ENCODE results near the gene CAMSAP3. TPM values are rescaled to one million over a fixed set of nuclear protein-coding genes. Genes with fewer than 3 reads are reported as not detected.

CAMSAP3 gene
- total and polyA plus RNA-seq, 10 of the 15 experiments (the other 5 are each of a cell fraction or from before 2014, with no cell fraction given): 0.03 to 6.3 (median 0.72) TPM

DNA sequence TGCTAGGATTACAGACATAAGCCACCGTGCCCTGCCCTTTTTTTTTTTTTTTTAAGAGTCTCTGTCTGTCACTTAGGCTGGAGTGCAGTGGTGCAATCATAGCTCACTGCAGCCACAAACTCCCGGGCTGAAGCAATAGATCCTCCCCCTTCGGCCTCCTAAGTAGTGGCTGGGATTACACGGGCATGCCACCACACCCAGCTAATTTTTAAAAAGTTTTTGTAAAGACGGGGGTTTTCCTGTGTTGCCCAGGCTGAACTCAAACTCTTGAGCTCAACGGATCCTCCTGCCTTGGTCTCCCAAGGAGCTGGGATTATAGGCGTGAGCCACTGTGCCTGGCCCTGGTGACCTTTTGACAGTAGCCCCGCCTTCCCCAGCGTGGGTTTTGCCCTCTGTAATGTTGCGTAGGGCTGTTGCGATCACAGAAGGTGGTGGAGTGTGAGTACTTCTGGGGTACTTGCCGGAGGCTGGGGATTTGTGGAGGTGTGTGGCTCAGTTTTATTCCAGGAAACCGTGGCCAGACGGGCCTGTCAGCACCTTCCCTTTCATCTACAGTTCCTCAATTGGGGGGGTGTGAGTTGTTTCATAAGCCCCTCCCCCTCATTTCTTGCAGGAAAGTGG lies 61.6 kb downstream of the CAMSAP3 start:
- Histone ChIP-seq H3K9me3 (replicated peaks; ENCODE audit: control insufficient read depth, insufficient read depth, low read length) (no peaks in the 10 kb centered on the region), H4K20me1 (ENCODE audit: control insufficient read depth, insufficient read depth) (no peaks in the 10 kb centered on the region), H3K27me3 (replicated peaks in 1 of 2; ENCODE audit: control insufficient read depth in 2 of 2, insufficient read depth in 2 of 2, low read length in 1 of 2) (no peaks in the 10 kb centered on the region), H3K27ac (ENCODE audit: control insufficient read depth, insufficient read depth) (no peak overlapping the region), H3K9ac (ENCODE audit: control insufficient read depth, insufficient read depth, low read length) (no peak overlapping the region), H3K4me3 (no peak overlapping the region), H3K4me2 (ENCODE audit: control insufficient read depth, insufficient read depth) (peak overlapping the region; percentile 70; the same call in 1 of the 2 replicates), H3K4me1 (ENCODE audit: control insufficient read depth, insufficient read depth, low read length) (peaks cover 19% of the 10 kb centered on the region), H3K79me2 (ENCODE audit: control insufficient read depth, insufficient read depth, low read length) (no peaks in the 10 kb centered on the region), H2AFZ (ENCODE audit: control insufficient read depth, low read depth, low read length) (peak overlapping the region; percentile 51), H3K36me3 (ENCODE audit: control insufficient read depth in 2 of 2, insufficient read depth in 2 of 2, low read length in 1 of 2) (no peaks in the 10 kb centered on the region)
- SMC1A ChIA-PET (ENCODE audit: uncharacterized antibody, unreplicated experiment): interaction anchor here (0.6 to 1.1 kb wide), 4 partner anchors 20 to 142 kb away, joined by 3 read pairs; no protein-coding TSS in a partner anchor
- FAIRE-seq: no peak
- 56% methylated on average over 14 of the region's 14 CpGs for WGBS (ENCODE audit: insufficient coverage, insufficient replicate concordance, low lambda C conversion rate, missing lambda C conversion rate)
- DNase-seq (ENCODE audit: low read depth, low spot score): no peak
- TF ChIP-seq JUND (IDR thresholded peaks at IDR 0.05; ENCODE audit: low read depth, low read length) (no peak), CREM (IDR thresholded peaks at IDR 0.05; ENCODE audit: low read depth) (no peak), SMARCA5 (IDR thresholded peaks at IDR 0.05) (no peak), ZNF622 (IDR thresholded peaks at IDR 0.05) (no peak), MXI1 (IDR thresholded peaks at IDR 0.05; ENCODE audit: low read depth, low read length) (no peak)
- TF ChIP-seq, protein P1, sequence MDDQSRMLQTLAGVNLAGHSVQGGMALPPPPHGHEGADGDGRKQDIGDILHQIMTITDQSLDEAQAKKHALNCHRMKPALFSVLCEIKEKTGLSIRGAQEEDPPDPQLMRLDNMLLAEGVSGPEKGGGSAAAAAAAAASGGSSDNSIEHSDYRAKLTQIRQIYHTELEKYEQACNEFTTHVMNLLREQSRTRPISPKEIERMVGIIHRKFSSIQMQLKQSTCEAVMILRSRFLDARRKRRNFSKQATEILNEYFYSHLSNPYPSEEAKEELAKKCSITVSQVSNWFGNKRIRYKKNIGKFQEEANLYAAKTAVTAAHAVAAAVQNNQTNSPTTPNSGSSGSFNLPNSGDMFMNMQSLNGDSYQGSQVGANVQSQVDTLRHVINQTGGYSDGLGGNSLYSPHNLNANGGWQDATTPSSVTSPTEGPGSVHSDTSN (IDR thresholded peaks at IDR 0.05; ENCODE audit: insufficient replicate concordance, low read depth, low read length): no peak
- POLR2A ChIA-PET: interaction anchor here (0.8 kb wide), 1 partner anchor 19 kb away, joined by 4 read pairs; no protein-coding TSS in a partner anchor
- intact Hi-C loops (cut with micrococcal nuclease; ENCODE audit: unreplicated experiment) (no loop called here), in situ Hi-C loops (cut with MboI) (no loop called here)
- RAD21 ChIA-PET (ENCODE audit: unreplicated experiment): interaction anchor here (0.6 to 1.1 kb wide), 3 partner anchors 89 to 142 kb away, joined by 3 to 5 read pairs (median 3); no protein-coding TSS in a partner anchor
- no peak for ATAC-seq
- CTCF ChIA-PET: interaction anchor here (1.1 to 1.2 kb wide), 2 partner anchors 23 to 24 kb away, joined by 3 to 5 read pairs; partner anchors contain the start of gene TRAPPC5
- no TSS peak for BruUV-seq (replicated peaks)
